ENCODE data around the gene HLA-DPB1.

Gene HLA-DPB1

GRCh38 chr6:33036535-33036934, 39.3 kb upstream of the HLA-DPB1 start:
- Mint-ChIP-seq H3K9me3 (peaks cover 17% of the 10 kb centered on the region), H3K36me3 (ENCODE audit: low read depth) (no peaks in the 10 kb centered on the region), H3K4me1 (no peaks in the 10 kb centered on the region), H3K27ac (no peak overlapping the region), H3K27me3 (ENCODE audit: low read depth, poor library complexity) (peaks cover 46% of the 10 kb centered on the region), H3K4me3 (no peak overlapping the region)
- no peak for DNase-seq
- no peak for TF ChIP-seq CTCF (IDR thresholded peaks at IDR 0.05)

- no peak overlapping the region for H3K4me3 Mint-ChIP-seq
- peaks cover 22% of the 10 kb centered on the region for H3K9me3 Mint-ChIP-seq
- H3K36me3 Mint-ChIP-seq (ENCODE audit: low read depth) = no peaks in the 10 kb centered on the region
- no peak overlapping the region for H3K27ac Mint-ChIP-seq
- no peaks in the 10 kb centered on the region for H3K4me1 Mint-ChIP-seq
- no peak for DNase-seq
- TF ChIP-seq CTCF (IDR thresholded peaks at IDR 0.05) = no peak
- peaks cover 27% of the 10 kb centered on the region for H3K27me3 Mint-ChIP-seq (ENCODE audit: low read depth, poor library complexity)
These were observed 35.6 kb upstream of the HLA-DPB1 start for GRCh38 chr6:33040157-33040556.

- Mint-ChIP-seq H3K27ac (no peak overlapping the region), H3K36me3 (ENCODE audit: low read depth) (no peaks in the 10 kb centered on the region), H3K9me3 (peaks cover 28% of the 10 kb centered on the region), H3K4me3 (no peak overlapping the region), H3K27me3 (ENCODE audit: low read depth, poor library complexity) (peaks cover 15% of the 10 kb centered on the region), H3K4me1 (peaks cover 6% of the 10 kb centered on the region)
- no peak for DNase-seq
- TF ChIP-seq CTCF (IDR thresholded peaks at IDR 0.05) = no peak
These were observed 26.3 kb upstream of the HLA-DPB1 start for GRCh38 chr6:33049323-33050013.

- H3K4me1 Mint-ChIP-seq = peaks cover 6% of the 10 kb centered on the region
- H3K27ac Mint-ChIP-seq = no peak overlapping the region
- peaks cover 30% of the 10 kb centered on the region for H3K9me3 Mint-ChIP-seq
- H3K27me3 Mint-ChIP-seq (ENCODE audit: low read depth, poor library complexity) = peaks cover 17% of the 10 kb centered on the region
- DNase-seq = no peak
- H3K36me3 Mint-ChIP-seq (ENCODE audit: low read depth) = no peaks in the 10 kb centered on the region
- no peak overlapping the region for H3K4me3 Mint-ChIP-seq
- no peak for TF ChIP-seq CTCF (IDR thresholded peaks at IDR 0.05)
These were observed 25.6 kb upstream of the HLA-DPB1 start for GRCh38 chr6:33050014-33050810.

GRCh38 chr6:33052627-33053026, 23.2 kb upstream of the HLA-DPB1 start:
- Mint-ChIP-seq H3K9me3 (peaks cover 30% of the 10 kb centered on the region), H3K4me1 (peaks cover 6% of the 10 kb centered on the region), H3K36me3 (ENCODE audit: low read depth) (no peaks in the 10 kb centered on the region), H3K27me3 (ENCODE audit: low read depth, poor library complexity) (peaks cover 18% of the 10 kb centered on the region), H3K4me3 (no peak overlapping the region), H3K27ac (no peak overlapping the region)
- DNase-seq = no peak
- no peak for TF ChIP-seq CTCF (IDR thresholded peaks at IDR 0.05)
